Neural crest cell (in vitro differentiated cells): ENCODE measurements around the gene TMEM44. TPM values are rescaled to one million over a fixed set of nuclear protein-coding genes. Genes with fewer than 3 reads are reported as not detected.

ENCODE experiments used
- DNase-seq: peaks from one replicate; pipeline ENCODE4 v3.0.0; 2021; ENCODE audit warnings: low read depth, mixed read lengths, low spot score
- H3K27ac Mint-ChIP-seq: one replicate; pipeline ENCODE4 v1.8.0; 2021; ENCODE audit warnings: mild to moderate bottlenecking, mixed read lengths; ENCODE audit not compliant: unreplicated experiment
- H3K27me3 Mint-ChIP-seq: 2 replicates; pipeline ENCODE4 v1.8.0; 2021; ENCODE audit warnings: low read depth, mild to moderate bottlenecking, mixed read lengths
- H3K36me3 Mint-ChIP-seq: 2 replicates; pipeline ENCODE4 v1.8.0; 2021; ENCODE audit warnings: low read depth, mild to moderate bottlenecking, mixed read lengths
- H3K4me1 Mint-ChIP-seq: 2 replicates; pipeline ENCODE4 v1.8.0; 2021; ENCODE audit warnings: mixed read lengths
- H3K4me3 Mint-ChIP-seq: one replicate; pipeline ENCODE4 v1.8.0; 2021; ENCODE audit warnings: mild to moderate bottlenecking, mixed read lengths
- H3K9me3 Mint-ChIP-seq: 2 replicates; pipeline ENCODE4 v1.8.0; 2021; ENCODE audit warnings: mixed read lengths
- CTCF ChIP-seq: fragments of 200-600 bp; sonication (generic); conservative IDR thresholded peaks from 2 replicates; pipeline ENCODE4 v1.5.0; 2021; ENCODE audit warnings: antibody characterized with exemption, mild to moderate bottlenecking
- total RNA-seq: library from RNA; stranded (reverse); gene quantifications from 2 replicates; pipeline ENCODE4 v1.2.1, GENCODE V29; 2021

The TMEM44 gene
- total RNA-seq, 1 donor from 2014 or later, result 43.8 TPM

DNA sequence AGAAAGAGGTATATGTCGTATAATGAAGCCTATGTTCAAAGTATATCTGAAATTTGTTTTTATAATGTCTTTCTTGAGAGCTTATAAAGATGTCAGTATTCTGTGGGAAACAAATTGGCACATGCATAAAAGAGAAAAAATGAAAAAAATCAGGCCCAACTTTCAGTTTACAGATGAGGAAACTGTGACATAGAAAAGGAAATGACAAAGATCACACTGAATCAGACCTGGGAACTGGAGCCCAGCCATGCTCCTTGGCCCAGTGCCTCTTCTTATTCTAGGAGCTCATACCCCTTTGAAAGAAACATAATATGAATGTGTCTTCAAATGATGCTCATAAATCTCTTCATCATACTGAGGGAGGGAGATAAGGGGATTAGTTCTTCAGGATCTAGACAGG, 48.4 kb downstream of the TMEM44 start:
- Mint-ChIP-seq H3K27me3 (no peaks in the 10 kb centered on the region), H3K36me3 (peaks cover 11% of the 10 kb centered on the region), H3K4me1 (peaks cover 28% of the 10 kb centered on the region), H3K4me3 (peak overlapping the region; percentile 98), H3K9me3 (no peaks in the 10 kb centered on the region), H3K27ac (no peak overlapping the region)
- TF ChIP-seq CTCF, result no peak
- no peak for DNase-seq

GRCh38 chr3:194584320-194584776, 48.9 kb downstream of the TMEM44 start:
- Mint-ChIP-seq H3K27ac (peak overlapping the region; percentile 98), H3K36me3 (peaks cover 11% of the 10 kb centered on the region), H3K4me3 (peak overlapping the region; percentile 98), H3K27me3 (no peaks in the 10 kb centered on the region), H3K4me1 (peaks cover 28% of the 10 kb centered on the region), H3K9me3 (no peaks in the 10 kb centered on the region)
- TF ChIP-seq CTCF, result no peak
- no peak for DNase-seq

GRCh38 chr3:194582196-194582905, 50.9 kb downstream of the TMEM44 start:
- no peak for DNase-seq
- Mint-ChIP-seq H3K27ac (no peak overlapping the region), H3K4me3 (peak overlapping the region; percentile 82), H3K36me3 (peaks cover 7% of the 10 kb centered on the region), H3K27me3 (no peaks in the 10 kb centered on the region), H3K9me3 (no peaks in the 10 kb centered on the region), H3K4me1 (peaks cover 28% of the 10 kb centered on the region)
- TF ChIP-seq CTCF, result no peak

- peaks cover 2% of the 10 kb centered on the region for H3K27me3 Mint-ChIP-seq
- H3K36me3 Mint-ChIP-seq, result no peaks in the 10 kb centered on the region
- H3K9me3 Mint-ChIP-seq, result no peaks in the 10 kb centered on the region
- H3K4me1 Mint-ChIP-seq, result peaks cover 4% of the 10 kb centered on the region
- no peak for TF ChIP-seq CTCF
- no peak for DNase-seq
- no peak overlapping the region for H3K27ac Mint-ChIP-seq
- no peak overlapping the region for H3K4me3 Mint-ChIP-seq
Measured at GRCh38 chr3:194579091-194579606, 54.1 kb downstream of the TMEM44 start.

DNA sequence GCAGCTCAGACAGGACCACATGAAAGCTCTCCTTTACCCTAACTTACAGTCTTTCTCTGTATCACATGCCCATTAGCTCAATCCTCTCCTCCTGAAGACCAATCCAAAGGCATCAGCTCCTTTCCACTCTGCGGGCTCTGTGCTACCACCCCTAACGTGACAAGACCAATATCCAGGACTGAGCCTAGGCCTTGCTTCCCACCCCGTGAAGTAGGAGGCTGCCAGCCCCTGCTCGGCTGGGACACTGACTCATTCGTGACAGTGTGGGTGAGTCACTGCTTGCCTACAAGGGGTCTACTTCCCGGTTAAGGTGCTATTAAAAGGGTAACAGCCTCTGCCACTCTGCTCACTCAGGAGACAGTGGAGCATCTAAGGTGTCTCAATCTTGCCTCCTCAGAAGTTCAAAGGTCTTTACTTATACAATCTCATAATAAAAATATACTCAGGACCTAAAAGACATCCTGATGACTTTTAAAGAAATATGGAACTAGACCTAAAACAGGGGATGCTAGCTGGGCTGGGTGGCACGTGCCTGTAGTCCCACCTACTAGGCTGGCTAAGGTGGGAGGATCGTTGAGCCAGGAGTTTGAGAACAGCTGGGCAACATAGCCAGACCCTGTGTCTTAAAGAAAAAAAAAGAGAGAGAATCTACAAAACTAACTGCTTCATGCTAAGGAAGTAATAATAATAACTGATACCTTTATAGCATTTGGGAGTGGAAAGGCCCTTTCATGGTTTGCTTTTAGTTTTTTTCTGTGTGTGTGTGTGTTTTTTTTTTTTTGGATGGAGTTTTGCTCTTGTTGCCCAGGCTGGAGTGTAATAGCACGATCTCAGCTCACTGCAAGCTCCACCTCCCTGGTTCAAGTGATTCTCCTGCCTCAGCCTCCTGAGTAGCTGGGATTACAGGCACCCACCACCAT, 55.0 kb downstream of the TMEM44 start:
- TF ChIP-seq CTCF, result no peak
- Mint-ChIP-seq H3K4me3 (peak overlapping the region; percentile 61), H3K4me1 (peaks cover 3% of the 10 kb centered on the region), H3K36me3 (no peaks in the 10 kb centered on the region), H3K27ac (peak overlapping the region; percentile 58), H3K27me3 (peaks cover 4% of the 10 kb centered on the region), H3K9me3 (no peaks in the 10 kb centered on the region)
- no peak for DNase-seq
